ENCODE measurements around the gene CRYGN.
A peak's percentile ranks its signal among the peaks of the same experiment; 100 is the strongest.

The CRYGN gene

GRCh38 chr7:151425670-151426440 lies 14.1 kb downstream of the CRYGN start:
- no peak for DNase-seq

- DNase-seq, result no peak
Observed at GRCh38 chr7:151424799-151425198, 15.1 kb downstream of the CRYGN start.

- DNase-seq, result no peak
Observed at GRCh38 chr7:151423936-151424335, 16.0 kb downstream of the CRYGN start.

- DNase-seq, result no peak
Observed at GRCh38 chr7:151423226-151423625, 16.7 kb downstream of the CRYGN start.

- DNase-seq, result no peak
Observed at GRCh38 chr7:151422212-151422611, 17.7 kb downstream of the CRYGN start.

GRCh38 chr7:151420144-151420543 lies 19.8 kb downstream of the CRYGN start:
- DNase-seq, result peak in 1 of 2 experiments; percentile 22

GRCh38 chr7:151416941-151417315 lies 23.0 kb downstream of the CRYGN start:
- no peak for DNase-seq

- DNase-seq, result no peak
Observed at GRCh38 chr7:151416112-151416940, 23.6 kb downstream of the CRYGN start.

GRCh38 chr7:151415375-151416105 lies 24.4 kb downstream of the CRYGN start:
- DNase-seq, result no peak

- DNase-seq, result no peak
Observed at GRCh38 chr7:151413241-151413640, 26.7 kb downstream of the CRYGN start.

- DNase-seq, result no peak
Observed at GRCh38 chr7:151412318-151412717, 27.6 kb downstream of the CRYGN start.

- DNase-seq, result peak in 1 of 2 experiments; percentile 13
Observed at GRCh38 chr7:151411551-151411950, 28.4 kb downstream of the CRYGN start.

GRCh38 chr7:151410405-151411390 lies 29.2 kb downstream of the CRYGN start:
- DNase-seq, result peak in 1 of 2 experiments; percentile 69

GRCh38 chr7:151409667-151410404 lies 30.1 kb downstream of the CRYGN start, which contains the start of gene WDR86:
TSS of gene WDR86 (minus strand) at chr7:151410038. CDS start at chr7:151409589, 449 bp downstream.
- peak in 1 of 2 experiments; percentile 50 for DNase-seq

GRCh38 chr7:151408839-151409666 lies 30.9 kb downstream of the CRYGN start:
- DNase-seq, result no peak

- no peak for DNase-seq
Observed at GRCh38 chr7:151408498-151408838, 31.5 kb downstream of the CRYGN start.

GRCh38 chr7:151406886-151407583 lies 32.9 kb downstream of the CRYGN start:
- no peak for DNase-seq

- no peak for DNase-seq
Observed at GRCh38 chr7:151406051-151406875, 33.7 kb downstream of the CRYGN start.

- no peak for DNase-seq
Observed at GRCh38 chr7:151405588-151405987, 34.4 kb downstream of the CRYGN start.
